GM21529 (cell line): ENCODE measurements around the gene COL5A1.

Experiments
- ATAC-seq: cut with Tn5 transposase; IDR thresholded peaks from one replicate; pipeline ENCODE4 v1.9.1; 2021; ENCODE audit not compliant: unreplicated experiment

Gene COL5A1

DNA sequence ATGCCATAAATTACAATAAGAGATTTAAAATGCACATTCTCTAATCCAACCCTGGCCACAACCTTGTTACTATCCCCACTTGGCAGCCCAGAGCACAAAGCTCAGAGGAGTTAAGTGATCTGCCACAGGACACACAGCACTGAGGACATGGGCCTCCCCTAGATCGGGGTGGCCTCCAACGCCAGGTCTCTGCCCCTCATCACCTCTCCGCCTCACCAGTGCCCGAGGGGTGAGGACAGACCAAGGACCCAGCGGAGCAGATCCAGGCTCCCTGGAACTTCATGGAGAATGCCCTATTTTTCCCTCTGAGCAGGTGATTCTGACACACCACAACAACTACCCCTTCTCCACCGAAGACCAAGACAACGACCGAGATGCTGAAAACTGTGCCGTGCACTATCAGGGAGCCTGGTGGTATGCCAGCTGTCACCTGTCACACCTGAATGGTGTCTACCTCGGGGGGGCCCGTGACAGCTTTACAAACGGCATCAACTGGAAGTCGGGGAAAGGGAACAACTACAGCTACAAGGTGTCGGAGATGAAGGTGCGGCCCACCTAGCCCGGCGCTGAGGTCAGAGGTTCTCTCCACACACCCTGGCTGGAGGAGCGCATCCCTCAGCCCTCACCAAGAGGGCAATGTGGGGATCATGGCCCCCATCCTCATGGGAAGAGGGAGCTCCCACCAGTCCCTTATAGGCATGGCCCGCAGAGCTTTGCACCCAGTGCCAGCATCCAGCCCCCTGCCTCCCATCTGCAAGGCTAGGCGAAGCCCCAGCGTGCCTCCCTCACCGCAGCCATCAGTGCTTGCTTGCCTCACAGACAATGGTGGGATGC, 226.5 kb downstream of the COL5A1 start:
- ATAC-seq, result no peak

DNA sequence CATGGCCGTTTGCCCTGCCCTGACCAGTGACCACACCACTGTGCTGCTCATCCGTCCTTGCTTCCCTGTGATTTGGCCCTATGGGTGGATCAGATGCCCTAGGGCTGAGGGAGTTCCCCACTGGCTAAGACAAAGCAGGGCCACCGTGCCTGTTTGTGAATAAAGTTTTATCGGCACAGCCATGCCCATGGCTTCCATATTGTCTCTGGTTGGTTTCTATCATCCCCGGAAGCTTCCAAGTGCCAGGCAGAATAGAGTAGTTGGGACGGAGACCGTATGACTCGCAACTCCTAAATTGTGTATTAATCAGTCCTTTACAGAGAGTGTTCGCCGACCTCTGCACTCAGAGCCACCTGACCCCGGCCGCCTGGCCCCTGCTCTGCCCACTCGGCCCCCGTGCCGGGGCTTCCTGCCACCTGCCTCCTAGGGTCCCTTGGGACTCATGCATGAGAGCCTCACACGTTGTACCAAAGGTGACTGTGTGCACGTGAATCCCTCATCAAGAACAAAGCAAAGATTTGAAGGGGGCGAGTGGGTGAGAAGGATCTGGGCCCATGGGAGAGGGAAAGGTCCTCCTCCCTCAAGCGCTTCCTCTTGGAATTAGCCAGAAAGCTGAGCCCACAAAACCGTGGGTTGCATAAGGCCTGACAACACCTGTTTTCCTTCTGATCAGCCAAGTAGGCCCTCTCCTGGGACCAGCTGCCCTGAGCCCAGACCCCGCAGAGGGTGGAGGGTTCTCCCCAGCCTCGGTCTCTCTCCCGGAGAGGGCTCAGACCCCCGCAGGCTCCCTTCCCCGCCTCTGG, 227.3 kb downstream of the COL5A1 start:
- ATAC-seq, result no peak

DNA sequence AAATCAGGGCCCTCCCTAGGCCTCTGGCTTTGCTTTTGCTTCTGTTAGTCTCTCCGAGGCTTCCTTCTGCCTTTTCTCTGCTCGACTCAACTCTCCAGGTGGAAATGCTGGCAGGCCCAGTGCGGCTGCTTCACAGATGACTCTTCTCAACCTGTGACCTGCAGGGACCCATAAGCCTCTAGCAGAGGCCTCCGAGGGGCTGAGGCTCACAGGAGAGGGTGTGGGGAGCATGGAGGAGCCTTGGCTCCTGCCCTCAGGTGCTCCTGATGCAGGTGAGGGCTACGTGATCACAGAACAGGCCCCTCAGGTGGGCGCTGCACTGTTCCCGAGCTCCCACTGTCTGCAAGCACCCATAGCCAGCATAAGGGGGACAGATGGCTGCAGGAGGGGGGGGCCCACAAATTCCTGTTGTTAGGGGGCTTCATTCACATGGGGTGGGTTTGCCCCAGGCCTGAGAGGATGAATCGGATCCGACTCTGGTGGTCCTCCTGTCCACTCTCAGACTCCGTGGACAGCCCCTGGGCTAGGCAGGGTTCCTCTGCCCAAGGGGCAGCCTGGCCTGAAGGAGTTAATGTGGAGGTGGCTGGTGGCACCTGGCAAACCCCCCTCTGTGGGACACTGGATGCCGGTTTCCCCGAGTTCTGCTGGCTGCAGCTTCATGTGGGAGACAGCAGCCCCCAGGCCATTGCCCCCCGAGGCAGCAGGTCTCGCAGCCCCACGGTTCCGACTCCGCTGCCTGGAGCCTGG, 228.1 kb downstream of the COL5A1 start:
- ATAC-seq, result no peak

DNA sequence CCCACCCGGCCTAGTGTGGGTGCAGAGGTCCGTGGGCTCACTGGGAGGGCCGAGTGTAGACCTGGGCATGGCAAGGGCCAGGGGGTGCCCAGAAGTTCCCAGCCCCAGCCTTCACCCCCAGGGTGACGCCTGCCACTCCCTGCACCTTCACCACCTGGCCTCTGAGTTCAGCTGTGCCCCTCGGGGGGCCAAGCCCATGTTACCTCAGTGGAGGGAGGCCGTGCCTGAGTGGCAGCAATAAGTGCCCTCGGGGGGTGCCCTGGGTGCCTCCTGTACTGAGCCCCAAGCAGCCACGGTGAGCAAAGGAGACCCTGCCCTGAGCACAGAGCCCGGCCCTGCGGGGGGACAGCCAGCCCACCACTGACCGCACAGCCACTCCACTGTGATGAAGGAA, 228.7 kb downstream of the COL5A1 start:
- ATAC-seq, result no peak

DNA sequence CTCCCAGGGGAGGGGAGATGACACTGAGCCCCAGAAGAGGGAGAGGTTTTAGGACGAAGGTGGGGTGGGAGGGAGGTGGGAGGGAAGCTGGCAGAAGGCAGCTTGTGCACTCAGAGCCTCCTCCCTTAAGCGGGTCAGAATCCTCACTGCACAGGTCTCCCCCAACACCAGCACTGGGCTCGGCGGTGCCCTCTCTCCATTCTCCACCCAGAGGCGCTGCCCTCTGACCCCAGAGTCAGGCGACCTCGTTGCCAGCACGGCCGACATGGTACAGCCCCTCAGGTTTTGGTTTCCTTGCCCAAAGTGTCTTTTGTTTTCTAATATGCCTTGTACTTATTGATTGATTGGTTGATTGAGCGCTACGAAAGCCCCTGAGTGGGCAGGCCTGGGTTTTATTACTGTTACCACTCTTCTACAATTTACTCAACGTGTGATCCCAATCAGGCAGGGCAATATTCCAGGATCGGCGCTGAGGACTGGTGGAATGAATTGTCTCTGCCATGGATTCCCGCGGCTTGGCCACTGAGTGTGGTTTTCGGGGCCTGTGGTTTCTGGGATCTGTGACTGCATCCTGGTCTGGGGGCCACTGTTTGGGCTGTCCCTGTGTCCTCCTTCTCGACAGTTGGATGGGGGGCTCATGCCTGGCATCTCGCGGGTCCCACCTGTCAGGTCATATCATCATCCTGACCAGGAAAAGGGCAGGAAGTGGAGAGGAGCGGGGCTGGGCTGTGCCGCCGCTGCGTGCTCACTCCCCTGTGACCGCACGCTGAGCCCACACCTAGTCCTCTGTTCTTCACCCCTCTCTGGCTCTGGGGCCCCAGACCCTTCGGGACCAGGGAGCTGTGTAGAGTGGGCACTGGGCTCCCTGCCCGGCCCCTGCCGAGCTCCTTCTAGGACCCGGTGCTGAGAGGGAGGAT, 229.4 kb downstream of the COL5A1 start:
- no peak for ATAC-seq

DNA sequence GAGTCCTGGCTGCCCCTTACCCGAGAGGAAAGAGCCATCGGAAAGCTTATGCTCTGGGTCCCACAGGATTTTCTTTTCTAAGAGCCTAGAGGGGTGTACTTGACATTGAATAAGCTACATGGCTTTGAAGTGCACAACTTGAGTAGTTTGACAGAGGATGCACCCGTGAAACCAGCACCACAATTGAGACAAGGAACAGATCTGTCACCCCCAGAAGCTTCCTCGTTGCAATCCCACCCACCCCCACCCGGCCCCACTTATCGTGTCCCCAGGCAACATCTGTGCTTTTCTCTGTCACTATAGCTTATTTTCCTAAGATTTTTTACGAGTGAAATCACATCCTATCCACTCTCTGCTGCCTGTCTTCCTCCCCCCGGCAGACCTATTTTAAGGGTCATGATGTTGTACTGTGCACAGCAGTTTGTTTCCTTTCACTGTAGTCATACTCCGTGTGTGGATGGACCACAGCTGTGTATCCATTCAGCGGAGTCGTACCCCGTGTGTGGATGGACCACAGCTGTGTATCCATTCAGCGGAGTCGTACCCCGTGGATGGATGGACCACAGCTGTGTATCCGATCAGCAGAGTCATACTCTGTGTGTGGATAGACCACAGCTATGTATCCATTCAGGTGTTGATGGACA, 230.2 kb downstream of the COL5A1 start:
- no peak for ATAC-seq

DNA sequence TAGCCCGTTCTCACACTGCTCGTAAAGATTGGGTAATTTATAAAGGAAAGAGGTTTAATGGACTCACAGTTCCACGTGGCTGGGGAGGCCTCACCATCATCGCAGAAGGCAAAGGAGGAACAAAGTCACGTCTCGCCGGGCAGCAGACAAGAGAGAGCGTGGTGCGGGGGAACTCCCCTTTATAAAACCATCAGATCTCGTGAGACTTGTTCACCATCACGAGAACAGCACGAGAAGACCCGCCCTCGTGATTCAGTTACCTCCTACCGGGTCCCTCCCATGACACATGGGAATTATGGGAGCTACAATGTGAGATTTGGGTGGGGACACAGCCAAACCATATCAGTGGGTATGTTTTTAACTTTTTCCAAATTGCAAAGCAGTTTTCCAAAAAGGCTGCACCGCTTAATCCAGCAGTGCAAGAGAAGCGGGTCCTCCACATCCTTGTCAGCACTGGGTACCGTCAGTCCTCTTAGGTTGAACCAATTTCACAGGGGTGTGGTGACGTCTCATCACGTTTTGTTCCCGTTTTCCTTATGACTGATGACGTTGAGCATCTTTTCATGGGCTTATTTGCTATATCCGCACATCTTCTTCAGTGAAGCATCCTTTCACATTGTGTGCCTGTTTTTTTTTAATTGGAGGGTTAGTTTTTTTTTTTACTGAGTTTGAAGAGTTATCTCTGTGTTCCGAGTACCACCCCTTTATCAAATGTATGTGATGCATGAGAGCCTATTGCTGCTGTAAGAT, 231.1 kb downstream of the COL5A1 start:
- ATAC-seq, result no peak

DNA sequence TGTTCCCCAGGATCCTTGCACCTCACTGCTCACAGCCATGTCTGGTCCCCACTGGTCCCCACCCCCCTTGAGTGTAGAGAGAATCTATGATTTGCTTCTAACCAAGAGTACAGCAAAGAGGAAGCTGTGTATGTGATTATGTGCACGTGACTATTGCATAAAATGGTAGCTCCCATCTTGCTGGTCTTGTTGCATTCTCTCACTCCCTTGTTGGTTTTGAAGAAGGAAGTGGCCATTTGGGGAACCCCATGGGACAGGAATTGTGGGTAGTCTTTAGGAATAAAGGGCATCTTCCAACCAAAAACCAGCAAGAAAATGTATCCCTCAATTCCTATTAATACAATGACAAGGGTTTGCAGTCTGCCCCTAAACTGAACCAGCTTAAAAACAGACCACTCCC, 233.8 kb downstream of the COL5A1 start:
- ATAC-seq, result no peak

DNA sequence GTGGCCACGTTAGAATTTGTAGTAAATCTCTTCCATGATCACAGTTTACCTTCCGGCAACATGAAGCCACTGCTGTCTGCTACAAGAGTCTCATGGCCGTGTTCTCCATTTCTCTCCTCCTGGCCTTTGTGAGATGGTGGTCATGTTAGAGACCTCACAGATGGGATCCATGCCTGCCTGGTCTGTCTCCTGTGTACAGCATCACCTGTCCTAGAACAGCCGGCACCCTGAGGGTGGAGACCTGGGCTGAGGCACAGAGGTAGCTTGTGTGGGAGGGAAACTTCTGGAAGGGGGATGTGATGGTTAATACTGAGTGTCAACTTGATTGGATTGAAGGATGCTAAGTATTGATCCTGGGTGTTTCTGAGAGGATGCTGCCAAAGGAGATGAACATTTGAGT, 235.9 kb downstream of the COL5A1 start:
- no peak for ATAC-seq

DNA sequence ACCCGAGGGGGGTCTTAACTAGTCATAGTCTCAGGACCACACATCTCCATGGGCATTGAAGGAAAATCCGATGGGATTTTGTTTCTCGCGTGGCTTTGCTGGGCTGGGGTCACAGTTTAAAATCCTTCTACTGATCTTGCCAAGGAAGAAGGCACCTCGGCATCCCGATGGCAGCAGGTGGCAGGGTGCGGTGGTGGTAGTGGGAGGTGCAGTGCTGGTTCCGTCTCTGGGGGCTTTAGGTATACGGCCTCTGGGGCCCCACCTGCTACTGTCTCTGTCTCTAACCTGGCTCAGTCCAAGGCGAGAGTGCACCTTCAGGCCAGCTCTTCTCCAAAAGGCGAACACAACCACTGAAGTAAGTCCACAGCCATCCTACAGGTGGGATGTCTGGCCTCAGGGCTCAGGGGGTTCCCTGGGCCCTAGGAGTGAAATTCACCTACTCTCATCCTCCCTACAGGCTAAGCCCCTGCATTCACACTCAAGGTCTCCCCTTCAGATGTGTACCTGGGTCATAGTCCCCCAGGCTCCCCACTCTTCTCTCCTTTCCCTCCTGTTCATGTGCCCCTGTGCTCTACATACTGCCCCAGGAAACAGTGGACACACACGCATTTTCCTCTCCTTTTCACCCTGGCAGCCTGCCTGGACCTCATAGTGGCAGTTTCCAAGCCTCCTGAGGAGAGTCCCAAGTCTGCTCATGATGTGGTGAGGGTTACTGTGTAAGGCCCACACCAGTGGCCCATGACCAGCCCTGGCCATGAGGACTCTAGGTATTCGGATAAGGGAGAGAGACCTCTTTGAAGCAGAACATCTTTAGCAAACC, 238.3 kb downstream of the COL5A1 start:
- ATAC-seq, result no peak

DNA sequence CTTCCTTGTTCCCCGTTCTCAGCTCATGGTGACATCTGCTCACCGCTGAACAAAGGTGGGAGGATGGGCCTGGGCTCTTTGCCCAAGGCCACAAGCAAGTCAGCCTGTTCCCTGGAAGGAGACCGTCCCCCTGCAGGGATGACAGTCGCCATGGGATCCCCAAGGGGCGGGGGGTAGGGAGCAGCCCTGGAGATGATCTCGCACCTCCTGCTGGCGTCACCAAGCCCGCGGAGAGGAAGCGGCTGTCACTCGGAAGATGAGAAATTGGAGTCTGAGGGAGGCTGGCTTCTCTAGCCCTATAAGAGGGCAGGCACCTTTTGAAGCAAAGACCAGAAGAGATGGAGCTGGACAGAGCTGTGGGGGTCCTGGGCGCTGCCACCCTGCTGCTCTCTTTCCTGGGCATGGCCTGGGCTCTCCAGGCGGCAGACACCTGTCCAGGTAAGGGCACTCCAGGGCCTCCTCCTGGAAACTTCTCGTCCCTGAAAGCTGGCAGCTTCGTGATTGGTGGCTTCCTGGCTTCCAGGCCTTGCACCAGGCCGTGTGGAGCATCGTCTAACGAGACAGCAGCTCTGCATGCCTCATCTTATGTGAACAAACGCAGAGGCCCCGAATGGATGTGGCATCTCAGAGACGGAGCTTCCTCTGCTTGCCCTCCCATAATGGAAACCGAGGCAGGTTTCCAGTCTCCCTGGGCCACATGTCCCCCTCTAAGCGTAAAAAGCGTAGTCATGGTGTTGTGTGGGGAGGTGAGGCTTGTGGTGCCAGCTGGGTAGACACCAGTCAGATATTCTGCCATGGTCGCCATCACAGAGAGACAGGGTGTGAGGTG, 239.1 kb downstream of the COL5A1 start, which contains the start of gene FCN2:
Gene FCN2 (plus strand): TSS at position 327 of the 829 bp plus-strand sequence. CDS start 12 bp downstream, at position 339.
- ATAC-seq, result no peak

DNA sequence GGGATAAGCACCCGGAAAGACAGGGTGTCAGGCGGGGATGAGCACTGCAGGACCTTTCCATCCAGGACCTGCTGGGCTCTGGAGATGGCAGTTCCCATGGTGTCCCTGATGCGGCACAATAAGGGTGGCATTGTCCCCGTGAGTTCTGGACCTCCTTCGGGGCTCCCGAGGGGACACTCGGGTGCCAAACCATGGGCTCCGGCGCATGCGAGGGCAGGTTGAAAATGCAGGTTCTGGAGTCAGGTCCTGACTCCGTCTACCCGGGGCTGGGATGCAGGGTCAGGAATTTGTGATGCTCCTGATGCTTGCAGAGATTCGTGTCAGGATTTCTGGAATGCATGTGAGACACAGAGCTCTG, 239.7 kb downstream of the COL5A1 start:
- ATAC-seq, result no peak

DNA sequence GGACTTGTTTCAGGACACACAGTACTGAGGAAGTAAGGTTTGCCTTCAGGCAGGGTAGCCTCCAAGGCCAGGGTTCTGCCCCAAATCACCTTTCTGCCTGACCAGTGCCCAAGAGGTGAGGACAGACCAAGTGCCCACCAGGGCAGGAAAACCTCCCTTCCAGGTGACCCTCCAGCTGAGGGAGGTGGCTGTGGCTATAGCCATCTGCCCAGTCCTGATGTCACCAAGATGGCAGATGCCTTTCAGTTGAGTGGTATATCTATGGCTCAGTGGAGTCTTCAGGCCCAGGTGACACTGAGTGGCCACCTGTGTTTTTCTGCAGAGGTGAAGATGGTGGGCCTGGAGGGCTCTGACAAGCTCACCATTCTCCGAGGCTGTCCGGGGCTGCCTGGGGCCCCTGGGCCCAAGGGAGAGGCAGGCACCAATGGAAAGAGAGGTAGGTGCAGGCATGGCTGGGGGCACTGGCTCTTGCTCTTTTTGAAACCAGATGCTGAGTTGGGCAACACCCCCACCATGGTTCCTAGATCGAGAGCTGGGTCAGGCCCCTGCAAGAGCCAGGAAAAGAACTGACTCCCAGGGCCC, 240.7 kb downstream of the COL5A1 start:
- no peak for ATAC-seq

DNA sequence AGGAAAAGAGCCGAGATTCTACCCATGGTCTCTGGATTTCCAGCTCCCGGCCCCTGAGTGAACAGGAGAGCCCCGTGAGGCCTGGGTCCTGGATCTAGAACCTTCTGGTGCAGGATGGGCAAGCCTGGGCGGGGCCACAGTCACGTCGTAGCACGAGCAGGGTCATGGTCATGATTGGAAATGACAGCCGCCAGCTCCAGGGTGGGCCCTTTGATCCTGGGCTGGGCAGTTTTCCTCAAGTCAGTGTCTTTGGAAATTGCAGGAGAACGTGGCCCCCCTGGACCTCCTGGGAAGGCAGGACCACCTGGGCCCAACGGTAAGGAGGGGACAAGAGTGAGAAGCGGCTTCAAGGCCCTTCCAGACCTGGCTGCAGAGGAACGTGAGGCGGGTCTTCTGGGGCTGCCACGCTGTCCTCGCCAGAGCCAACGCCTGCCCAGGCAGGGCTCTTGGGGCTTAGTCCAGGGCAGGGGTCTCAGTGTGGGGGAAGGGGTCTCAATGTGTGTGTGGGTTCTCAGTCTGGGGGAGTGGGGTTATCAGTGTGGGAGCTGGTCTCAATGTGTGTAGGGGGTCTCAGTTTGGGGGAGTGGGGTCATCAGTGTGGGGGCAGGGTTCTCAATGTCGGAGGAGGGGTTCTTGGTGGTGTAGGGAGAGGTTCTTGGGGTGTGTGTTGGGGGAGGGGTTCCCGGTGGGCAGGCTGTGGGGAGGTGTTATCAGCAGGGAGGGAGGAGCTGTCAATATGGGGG, 241.6 kb downstream of the COL5A1 start:
- ATAC-seq, result no peak

DNA sequence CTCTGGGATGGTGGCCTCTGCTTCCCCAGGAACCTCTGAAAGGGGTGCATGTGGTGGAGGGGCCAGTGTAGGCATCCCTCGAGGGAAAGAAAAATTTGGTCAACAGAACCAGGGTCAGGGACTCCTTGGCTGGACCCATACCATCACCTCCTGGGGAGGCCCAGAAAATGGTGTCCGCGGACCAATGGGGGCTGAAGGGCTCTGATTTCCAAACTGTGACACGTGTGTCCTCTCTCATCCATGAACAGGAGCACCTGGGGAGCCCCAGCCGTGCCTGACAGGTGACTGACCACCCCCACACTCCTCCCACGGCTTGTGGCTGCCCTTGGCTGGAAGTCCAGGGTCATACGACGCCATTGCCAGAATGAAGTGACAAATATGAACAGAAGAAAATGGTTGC, 242.9 kb downstream of the COL5A1 start:
- ATAC-seq, result no peak

DNA sequence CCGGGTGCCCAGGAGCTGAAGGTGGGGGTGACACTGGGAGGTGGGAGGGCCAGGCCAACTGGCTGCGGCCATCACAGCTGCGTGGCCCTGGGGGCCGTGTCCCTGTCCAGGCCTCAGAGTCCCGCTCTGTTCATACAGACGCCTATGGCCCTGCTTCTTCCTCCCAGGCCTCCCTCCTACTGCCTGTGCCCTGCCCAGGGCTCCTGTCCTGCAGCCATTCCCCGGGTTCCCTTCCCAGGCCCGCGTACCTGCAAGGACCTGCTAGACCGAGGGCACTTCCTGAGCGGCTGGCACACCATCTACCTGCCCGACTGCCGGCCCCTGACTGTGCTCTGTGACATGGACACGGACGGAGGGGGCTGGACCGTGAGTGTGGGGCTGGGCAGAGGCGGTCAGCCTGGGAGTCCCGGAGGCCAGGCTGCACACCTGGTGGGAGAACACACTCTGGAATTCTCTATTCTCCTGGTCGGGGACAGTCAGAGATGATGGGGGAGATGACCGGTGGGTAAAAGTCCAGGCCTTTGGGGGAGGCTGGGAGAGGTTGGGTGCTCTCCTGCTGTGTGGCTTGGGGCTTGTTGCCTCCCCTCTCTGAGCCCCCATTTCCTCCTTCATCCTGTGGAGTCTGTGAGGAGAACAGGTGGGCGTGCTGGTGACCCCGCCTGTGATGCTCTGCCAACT, 243.5 kb downstream of the COL5A1 start:
- ATAC-seq, result no peak
